Measurements from ENCODE around the gene SLC34A3.
A peak's percentile ranks its signal among the peaks of the same experiment; 100 is the strongest.

The SLC34A3 gene

DNA sequence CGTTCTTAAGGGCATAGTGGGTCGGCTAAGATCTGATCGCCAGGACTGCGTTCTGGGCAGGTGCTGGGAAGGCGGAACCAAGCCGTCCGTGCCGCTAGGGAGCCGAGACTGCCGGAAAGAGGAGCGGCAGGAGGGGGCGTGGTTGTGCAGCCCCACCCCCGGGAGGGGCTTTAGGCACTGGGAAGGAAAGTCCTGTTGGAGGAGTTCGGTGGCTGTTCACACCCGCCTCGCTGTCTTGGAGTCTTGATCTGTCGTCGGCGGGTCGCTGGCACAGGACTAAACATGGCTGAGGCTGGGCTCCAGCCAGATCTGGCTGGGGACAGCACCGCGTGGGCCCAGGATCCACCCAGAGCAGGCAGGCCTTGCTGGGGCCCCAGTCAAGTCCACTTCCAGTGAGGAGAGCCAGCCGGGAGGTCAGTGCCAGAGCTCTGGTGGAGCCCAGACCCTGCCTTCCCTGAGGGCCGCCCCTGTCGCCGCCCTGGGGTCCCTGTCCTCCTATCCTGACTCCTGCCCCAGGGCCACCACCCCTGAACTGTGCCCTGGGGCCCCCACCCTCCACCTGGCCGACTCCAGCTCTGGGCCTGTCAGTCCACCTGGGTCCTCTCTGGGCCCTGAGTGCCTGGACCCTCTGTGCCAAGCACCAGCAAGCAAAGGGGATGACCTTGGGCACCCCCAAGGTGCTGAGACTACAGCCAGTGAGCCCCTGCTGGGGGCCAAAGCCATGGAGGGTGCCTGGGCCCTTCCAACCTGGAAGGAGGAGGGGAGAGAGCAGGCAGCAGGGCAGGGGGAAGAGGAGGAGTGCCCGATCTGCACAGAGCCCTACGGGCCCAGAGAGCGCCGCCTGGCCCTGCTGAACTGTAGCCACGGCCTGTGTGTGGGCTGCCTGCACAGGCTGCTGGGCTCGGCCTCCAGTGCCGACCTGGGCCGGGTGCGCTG, 13.2 kb upstream of the SLC34A3 start:
- no peaks in the 10 kb centered on the region for H3K79me2 ChIP-seq (ENCODE audit: insufficient read depth, low read length)
- no peak overlapping the region for H3K27ac ChIP-seq (ENCODE audit: low read depth, low read length, poor library complexity, severe bottlenecking)
- no peak overlapping the region; the same call in 1 of the 2 replicates for H3K9ac ChIP-seq (ENCODE audit: low read length)
- H2AFZ ChIP-seq (ENCODE audit: low read length) = no peak overlapping the region
- H3F3A ChIP-seq (ENCODE audit: insufficient read depth, low read length) = no peaks in the 10 kb centered on the region
- H3K36me3 ChIP-seq (ENCODE audit: insufficient read depth, low read length) = peaks cover 6% of the 10 kb centered on the region; the same call in 1 of the 2 replicates
- peak overlapping the region; percentile 54; the same call in 1 of the 2 replicates for H3K4me2 ChIP-seq (ENCODE audit: low read length)
- H4K20me1 ChIP-seq (ENCODE audit: insufficient read depth, low read length) = no peaks in the 10 kb centered on the region
- H3K4me3 ChIP-seq (ENCODE audit: low read depth, low read length, poor library complexity, severe bottlenecking) = no peak overlapping the region
- H3K9me2 ChIP-seq (ENCODE audit: low read depth, low read length) = no peaks in the 10 kb centered on the region
- H3K27me3 ChIP-seq (ENCODE audit: insufficient read depth, low read length) = no peaks in the 10 kb centered on the region
- H3K9me3 ChIP-seq (ENCODE audit: low read length) = no peaks in the 10 kb centered on the region
- TF ChIP-seq, protein P1, sequence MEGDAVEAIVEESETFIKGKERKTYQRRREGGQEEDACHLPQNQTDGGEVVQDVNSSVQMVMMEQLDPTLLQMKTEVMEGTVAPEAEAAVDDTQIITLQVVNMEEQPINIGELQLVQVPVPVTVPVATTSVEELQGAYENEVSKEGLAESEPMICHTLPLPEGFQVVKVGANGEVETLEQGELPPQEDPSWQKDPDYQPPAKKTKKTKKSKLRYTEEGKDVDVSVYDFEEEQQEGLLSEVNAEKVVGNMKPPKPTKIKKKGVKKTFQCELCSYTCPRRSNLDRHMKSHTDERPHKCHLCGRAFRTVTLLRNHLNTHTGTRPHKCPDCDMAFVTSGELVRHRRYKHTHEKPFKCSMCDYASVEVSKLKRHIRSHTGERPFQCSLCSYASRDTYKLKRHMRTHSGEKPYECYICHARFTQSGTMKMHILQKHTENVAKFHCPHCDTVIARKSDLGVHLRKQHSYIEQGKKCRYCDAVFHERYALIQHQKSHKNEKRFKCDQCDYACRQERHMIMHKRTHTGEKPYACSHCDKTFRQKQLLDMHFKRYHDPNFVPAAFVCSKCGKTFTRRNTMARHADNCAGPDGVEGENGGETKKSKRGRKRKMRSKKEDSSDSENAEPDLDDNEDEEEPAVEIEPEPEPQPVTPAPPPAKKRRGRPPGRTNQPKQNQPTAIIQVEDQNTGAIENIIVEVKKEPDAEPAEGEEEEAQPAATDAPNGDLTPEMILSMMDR (IDR thresholded peaks at IDR 0.05; ENCODE audit: low read length) = no peak
- TF ChIP-seq EZH2 (IDR thresholded peaks at IDR 0.05; ENCODE audit: borderline replicate concordance, low read length) = no peak
- peaks cover 23% of the 10 kb centered on the region for H3K4me1 ChIP-seq (ENCODE audit: insufficient read depth, low read length, severe bottlenecking)

- Histone ChIP-seq H3K79me2 (ENCODE audit: insufficient read depth, low read length) (no peaks in the 10 kb centered on the region), H3K27ac (ENCODE audit: low read depth, low read length, poor library complexity, severe bottlenecking) (no peak overlapping the region), H3K9me2 (ENCODE audit: low read depth, low read length) (no peaks in the 10 kb centered on the region), H3K9ac (ENCODE audit: low read length) (no peak overlapping the region), H3K36me3 (ENCODE audit: insufficient read depth, low read length) (peaks cover 6% of the 10 kb centered on the region; the same call in 1 of the 2 replicates), H3K27me3 (ENCODE audit: insufficient read depth, low read length) (no peaks in the 10 kb centered on the region), H2AFZ (ENCODE audit: low read length) (no peak overlapping the region), H3K9me3 (ENCODE audit: low read length) (no peaks in the 10 kb centered on the region), H3K4me1 (ENCODE audit: insufficient read depth, low read length, severe bottlenecking) (peaks cover 23% of the 10 kb centered on the region), H3K4me2 (ENCODE audit: low read length) (no peak overlapping the region), H4K20me1 (ENCODE audit: insufficient read depth, low read length) (no peaks in the 10 kb centered on the region), H3F3A (ENCODE audit: insufficient read depth, low read length) (no peaks in the 10 kb centered on the region), H3K4me3 (ENCODE audit: low read depth, low read length, poor library complexity, severe bottlenecking) (no peak overlapping the region)
- TF ChIP-seq, protein P1 (IDR thresholded peaks at IDR 0.05; ENCODE audit: low read length) = no peak
- TF ChIP-seq EZH2 (IDR thresholded peaks at IDR 0.05; ENCODE audit: borderline replicate concordance, low read length) = no peak
These were observed 12.4 kb upstream of the SLC34A3 start for GRCh38 chr9:137218212-137218753.

- no peaks in the 10 kb centered on the region for H3K27me3 ChIP-seq (ENCODE audit: insufficient read depth, low read length)
- H2AFZ ChIP-seq (ENCODE audit: low read length) = no peak overlapping the region
- no peak overlapping the region for H3K4me3 ChIP-seq (ENCODE audit: low read depth, low read length, poor library complexity, severe bottlenecking)
- no peak for TF ChIP-seq EZH2 (IDR thresholded peaks at IDR 0.05; ENCODE audit: borderline replicate concordance, low read length)
- TF ChIP-seq, protein P1 (IDR thresholded peaks at IDR 0.05; ENCODE audit: low read length) = no peak
- H3K79me2 ChIP-seq (ENCODE audit: insufficient read depth, low read length) = no peaks in the 10 kb centered on the region
- no peak overlapping the region for H3K4me2 ChIP-seq (ENCODE audit: low read length)
- H3K9me3 ChIP-seq (ENCODE audit: low read length) = no peaks in the 10 kb centered on the region
- no peak overlapping the region for H3K27ac ChIP-seq (ENCODE audit: low read depth, low read length, poor library complexity, severe bottlenecking)
- H3K9me2 ChIP-seq (ENCODE audit: low read depth, low read length) = no peaks in the 10 kb centered on the region
- H3K4me1 ChIP-seq (ENCODE audit: insufficient read depth, low read length, severe bottlenecking) = peaks cover 21% of the 10 kb centered on the region
- H3F3A ChIP-seq (ENCODE audit: insufficient read depth, low read length) = no peaks in the 10 kb centered on the region
- no peak overlapping the region for H3K9ac ChIP-seq (ENCODE audit: low read length)
- H4K20me1 ChIP-seq (ENCODE audit: insufficient read depth, low read length) = no peaks in the 10 kb centered on the region
- H3K36me3 ChIP-seq (ENCODE audit: insufficient read depth, low read length) = peaks cover 6% of the 10 kb centered on the region; the same call in 1 of the 2 replicates
These were observed 11.9 kb upstream of the SLC34A3 start for GRCh38 chr9:137218754-137219271.
